ENCODE results near the gene SPA17. TPM values are rescaled to one million over a fixed set of nuclear protein-coding genes. Genes with fewer than 3 reads are reported as not detected.

Gene SPA17
- total RNA-seq, 1 experiment from 2014 or later = 22.9 TPM

- H3K36me3 ChIP-seq (ENCODE audit: insufficient read depth, low read length, poor library complexity, severe bottlenecking) = no peaks in the 10 kb centered on the region
- intact Hi-C loops (cut with micrococcal nuclease; ENCODE audit: unreplicated experiment) = no loop called here
- peak overlapping the region; percentile 36 for H3K4me3 ChIP-seq (ENCODE audit: low read depth, low read length, poor library complexity, severe bottlenecking)
- no peaks in the 10 kb centered on the region for H3K27me3 ChIP-seq (replicated peaks; ENCODE audit: insufficient read depth, low read depth, low read length, poor library complexity)
- H3K9me3 ChIP-seq (ENCODE audit: low read depth, low read length, poor library complexity, severe bottlenecking) = no peaks in the 10 kb centered on the region
- POLR2A ChIA-PET (ENCODE audit: low non-redundant PET) = no interaction called here
- BruUV-seq (replicated peaks) = no TSS peak
- H3K27ac ChIP-seq (ENCODE audit: low read depth, low read length, poor library complexity, severe bottlenecking) = no peak overlapping the region
- H3K4me1 ChIP-seq (ENCODE audit: insufficient read depth, low read length, poor library complexity, severe bottlenecking) = peaks cover 27% of the 10 kb centered on the region
- CTCF ChIA-PET = no interaction called here
- TF ChIP-seq EZH2 (IDR thresholded peaks at IDR 0.05; ENCODE audit: borderline replicate concordance, low read depth, low read length, poor library complexity, severe bottlenecking) (no peak), CTCF (conservative IDR thresholded peaks at IDR 0.05; ENCODE audit: low read depth, low read length) (no peak)
- peak; percentile 65 for DNase-seq (ENCODE audit: low spot score)
Measured at GRCh38 chr11:124717786-124718651, 44.3 kb downstream of the SPA17 start.

- DNase-seq (ENCODE audit: low spot score) = no peak
- H3K27me3 ChIP-seq (replicated peaks; ENCODE audit: insufficient read depth, low read depth, low read length, poor library complexity) = no peaks in the 10 kb centered on the region
- no peaks in the 10 kb centered on the region for H3K9me3 ChIP-seq (ENCODE audit: low read depth, low read length, poor library complexity, severe bottlenecking)
- no peaks in the 10 kb centered on the region for H3K36me3 ChIP-seq (ENCODE audit: insufficient read depth, low read length, poor library complexity, severe bottlenecking)
- no peak overlapping the region for H3K27ac ChIP-seq (ENCODE audit: low read depth, low read length, poor library complexity, severe bottlenecking)
- peak overlapping the region; percentile 36 for H3K4me3 ChIP-seq (ENCODE audit: low read depth, low read length, poor library complexity, severe bottlenecking)
- BruUV-seq (replicated peaks) = no TSS peak
- ChIA-PET CTCF (no interaction called here), POLR2A (ENCODE audit: low non-redundant PET) (no interaction called here)
- intact Hi-C loops (cut with micrococcal nuclease; ENCODE audit: unreplicated experiment) = no loop called here
- TF ChIP-seq CTCF (conservative IDR thresholded peaks at IDR 0.05; ENCODE audit: low read depth, low read length) (no peak), EZH2 (IDR thresholded peaks at IDR 0.05; ENCODE audit: borderline replicate concordance, low read depth, low read length, poor library complexity, severe bottlenecking) (no peak)
- H3K4me1 ChIP-seq (ENCODE audit: insufficient read depth, low read length, poor library complexity, severe bottlenecking) = peaks cover 34% of the 10 kb centered on the region
Measured at GRCh38 chr11:124718801-124719200, 45.1 kb downstream of the SPA17 start.

GRCh38 chr11:124719534-124719933 lies 45.8 kb downstream of the SPA17 start:
- Histone ChIP-seq H3K4me1 (ENCODE audit: insufficient read depth, low read length, poor library complexity, severe bottlenecking) (peaks cover 42% of the 10 kb centered on the region), H3K36me3 (ENCODE audit: insufficient read depth, low read length, poor library complexity, severe bottlenecking) (no peaks in the 10 kb centered on the region), H3K27me3 (replicated peaks; ENCODE audit: insufficient read depth, low read depth, low read length, poor library complexity) (no peaks in the 10 kb centered on the region), H3K4me3 (ENCODE audit: low read depth, low read length, poor library complexity, severe bottlenecking) (no peak overlapping the region), H3K9me3 (ENCODE audit: low read depth, low read length, poor library complexity, severe bottlenecking) (no peaks in the 10 kb centered on the region), H3K27ac (ENCODE audit: low read depth, low read length, poor library complexity, severe bottlenecking) (no peak overlapping the region)
- TF ChIP-seq CTCF (conservative IDR thresholded peaks at IDR 0.05; ENCODE audit: low read depth, low read length) = no peak
- TF ChIP-seq EZH2 (IDR thresholded peaks at IDR 0.05; ENCODE audit: borderline replicate concordance, low read depth, low read length, poor library complexity, severe bottlenecking) = no peak
- ChIA-PET CTCF (no interaction called here), POLR2A (ENCODE audit: low non-redundant PET) (interaction anchor here (0.6 kb wide), 1 partner anchor 102 kb away, joined by 4 read pairs; no protein-coding TSS in a partner anchor)
- no TSS peak for BruUV-seq (replicated peaks)
- DNase-seq (ENCODE audit: low spot score) = no peak
- intact Hi-C loops (cut with micrococcal nuclease; ENCODE audit: unreplicated experiment) = no loop called here

Data from A673 (cell line).